Stimulated activated naive CD4-positive, alpha-beta T cell treated with Interleukin-2 at 50 U/mL for 16 hours (primary cell): Measurements from ENCODE around the gene DCC.

Experiments used
- DNase-seq: peaks from one replicate; lab custom pipeline; 2025; lab: John Stamatoyannopoulos, UW

DCC gene

DNA sequence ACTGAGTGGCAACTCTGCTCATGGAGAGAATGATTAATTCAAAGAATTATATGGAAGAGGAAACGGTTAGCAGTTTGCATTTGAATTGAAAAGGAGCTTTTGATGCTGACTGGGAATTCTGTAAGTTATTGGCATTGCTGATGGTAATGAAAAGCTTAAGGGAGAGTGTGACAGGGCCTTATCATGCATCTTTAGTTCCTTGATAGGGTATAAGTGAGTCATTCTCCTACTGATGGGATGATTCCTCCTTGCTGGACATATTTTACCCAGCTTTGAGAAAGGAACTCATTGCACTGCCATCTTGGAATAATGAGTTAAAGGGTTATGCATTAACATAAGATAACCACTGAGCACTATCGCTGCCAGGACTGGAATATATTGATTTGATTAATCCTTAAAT, 740.7 kb downstream of the DCC start:
- no peak for DNase-seq

DNA sequence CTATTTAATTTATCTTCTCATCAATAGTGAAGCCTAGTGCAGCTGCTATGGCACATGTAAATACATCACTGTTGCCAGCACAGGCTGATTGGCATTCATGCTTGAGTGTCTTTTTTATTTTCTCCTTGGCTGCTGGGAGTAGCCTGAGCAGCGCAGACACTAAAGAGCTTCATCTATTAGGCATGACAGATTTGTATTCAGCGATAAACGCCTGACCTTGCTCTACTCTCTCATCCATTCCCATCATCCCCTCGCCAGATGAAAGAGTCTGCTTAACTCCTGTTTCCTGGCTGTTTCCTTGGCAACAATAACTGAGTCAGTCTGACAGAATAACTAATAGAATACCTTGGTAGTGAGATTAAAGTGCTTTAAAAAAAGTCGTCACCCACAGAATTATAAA, 753.6 kb downstream of the DCC start:
- DNase-seq: no peak

DNA sequence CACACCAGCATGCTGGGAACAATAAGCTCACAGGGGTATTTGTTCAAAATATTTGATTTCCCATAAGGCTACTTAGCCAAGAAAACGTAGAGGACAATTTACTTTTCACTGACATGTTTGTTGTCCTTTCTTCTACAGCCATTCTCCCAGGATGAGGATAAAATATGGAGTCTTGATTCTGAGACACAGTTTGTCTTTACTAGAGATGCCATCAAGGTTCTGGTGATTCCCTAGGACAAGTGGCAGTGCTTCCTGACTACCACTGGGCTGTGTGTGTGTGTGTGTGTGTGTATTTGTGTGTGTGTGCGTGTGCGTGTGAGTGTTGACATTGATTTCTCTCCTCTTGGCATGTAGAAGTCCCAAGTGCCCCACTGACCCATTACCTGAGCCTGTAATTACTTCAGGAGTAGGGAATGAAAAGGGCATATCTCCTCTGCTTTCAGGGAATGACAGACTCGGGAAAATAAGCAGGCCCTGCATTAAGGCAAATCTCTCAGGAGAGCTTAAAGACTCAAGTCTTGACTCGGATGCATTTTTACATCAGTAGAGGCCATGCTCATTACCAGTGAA, 761.6 kb downstream of the DCC start:
- DNase-seq: no peak

DNA sequence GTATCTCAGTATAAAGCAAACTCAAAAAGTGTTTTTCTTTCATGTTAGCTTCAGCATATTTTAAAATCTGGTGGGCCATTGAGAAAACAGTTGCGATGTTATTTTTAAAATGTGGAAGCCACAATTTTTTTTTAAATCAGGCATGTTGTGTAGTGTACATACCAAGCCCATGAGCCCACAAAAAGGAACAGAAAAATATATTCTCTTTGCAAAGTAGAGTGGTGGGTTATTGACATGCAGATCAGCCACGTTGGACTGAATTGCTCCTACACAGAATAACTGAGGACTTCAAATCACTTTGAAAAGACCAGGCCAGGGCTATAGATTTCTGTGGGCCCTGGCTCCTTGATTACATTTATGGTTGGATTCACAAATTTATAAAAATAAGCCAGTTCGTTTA, 774.4 kb downstream of the DCC start:
- DNase-seq: no peak

- no peak for DNase-seq
Measured at GRCh38 chr18:53115876-53116585, 776.0 kb downstream of the DCC start.

- no peak for DNase-seq
Measured at GRCh38 chr18:53117851-53118250, 777.9 kb downstream of the DCC start.

DNA sequence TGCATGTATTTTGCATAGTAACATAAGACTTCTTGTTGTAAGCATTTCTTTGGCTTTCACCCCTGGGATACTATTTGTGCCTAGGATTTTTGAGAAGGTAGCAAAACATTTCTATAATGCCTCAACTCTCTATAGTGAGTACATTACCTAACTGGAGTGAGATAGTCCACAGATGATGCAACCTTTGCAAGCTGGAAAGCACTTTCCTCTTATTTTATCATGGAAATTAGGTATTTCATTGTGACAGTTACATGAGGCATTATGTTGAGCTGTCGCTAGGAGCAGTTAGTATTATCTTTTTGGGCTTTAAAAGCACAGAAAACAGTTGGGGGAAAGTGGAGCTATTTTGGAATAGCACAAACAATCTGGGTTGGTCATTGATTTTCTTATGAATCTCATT, 786.2 kb downstream of the DCC start:
- no peak for DNase-seq

DNA sequence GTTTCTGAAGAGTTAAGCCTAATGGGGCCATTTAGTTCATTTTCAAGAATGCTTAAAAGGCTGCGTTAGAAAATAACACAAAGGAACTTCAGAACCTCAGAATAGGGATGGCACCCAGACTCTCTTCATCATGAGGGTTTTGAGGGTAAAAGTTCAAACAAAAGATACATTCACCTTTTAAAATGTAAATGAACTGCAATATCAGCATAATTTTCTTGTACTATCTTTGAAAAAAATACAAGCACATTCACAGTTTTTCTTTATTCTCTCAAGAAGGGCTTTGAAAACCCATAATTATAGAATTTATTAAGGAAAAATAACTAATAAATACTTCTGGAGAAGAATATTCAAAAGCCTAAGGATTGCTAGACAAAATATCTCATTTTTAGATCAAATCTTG, 791.0 kb downstream of the DCC start:
- DNase-seq: no peak

DNA sequence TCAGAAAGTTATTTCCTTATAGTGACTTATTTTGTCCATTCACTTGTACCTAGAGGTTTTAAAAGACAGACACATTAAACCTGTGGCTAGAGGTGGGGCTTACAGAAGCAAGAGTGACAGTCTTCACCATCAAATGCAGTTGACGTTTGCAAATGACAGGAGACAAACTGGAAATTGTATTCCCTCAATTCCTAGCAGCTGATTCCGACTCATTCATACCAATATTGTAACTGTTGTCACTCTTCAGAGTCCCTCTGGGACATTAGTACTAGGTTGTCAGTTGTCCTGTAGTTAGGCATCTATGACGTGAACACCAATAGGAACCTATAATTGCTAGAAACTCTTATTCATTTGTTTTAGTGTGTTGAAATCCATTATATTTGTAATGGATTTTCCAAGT, 794.7 kb downstream of the DCC start:
- no peak for DNase-seq

- DNase-seq: no peak
Measured at GRCh38 chr18:53135654-53136053, 795.7 kb downstream of the DCC start.

- DNase-seq: no peak
Measured at GRCh38 chr18:53139746-53140500, 799.9 kb downstream of the DCC start.

DNA sequence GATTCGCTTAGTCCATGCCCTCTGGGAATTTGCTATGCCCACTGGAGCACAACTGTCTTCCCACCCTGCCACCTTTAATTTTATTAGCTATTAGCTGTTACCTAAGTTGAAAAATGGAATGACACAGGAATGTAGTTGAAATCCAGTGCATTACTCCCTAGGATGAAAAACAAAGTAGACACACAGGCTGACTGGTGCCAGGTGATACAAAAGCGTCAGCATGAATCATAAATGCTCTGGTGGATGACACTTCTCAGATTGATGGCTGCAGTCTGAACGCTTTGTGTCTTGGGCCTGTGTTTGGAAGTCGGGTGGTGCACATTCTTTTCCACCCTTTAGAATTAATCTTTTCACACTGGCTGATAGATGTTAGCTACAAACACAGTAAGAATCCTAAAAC, 802.0 kb downstream of the DCC start:
- no peak for DNase-seq

DNA sequence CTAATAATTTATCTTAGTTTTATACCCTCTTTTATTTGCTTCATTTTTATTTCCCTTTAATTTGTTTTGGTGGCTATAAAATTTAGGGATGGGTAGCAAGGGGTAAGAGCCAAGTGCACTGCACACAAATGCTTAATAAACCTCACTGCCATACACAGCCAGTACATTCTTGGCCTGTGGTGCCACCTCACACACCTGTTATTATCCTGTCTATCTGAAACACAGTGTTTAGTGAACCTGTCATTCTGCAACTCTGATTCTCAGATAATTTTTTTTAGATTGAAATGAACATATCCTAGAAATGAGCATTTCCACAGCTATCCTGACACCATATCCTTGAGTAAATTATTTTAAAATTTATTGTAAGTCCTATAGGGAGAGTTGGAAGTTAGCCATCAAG, 807.5 kb downstream of the DCC start:
- DNase-seq: no peak

- DNase-seq: no peak
Measured at GRCh38 chr18:53148123-53148522, 808.1 kb downstream of the DCC start.

GRCh38 chr18:53152476-53152875, 812.5 kb downstream of the DCC start:
- DNase-seq: no peak

GRCh38 chr18:53153281-53153680, 813.3 kb downstream of the DCC start:
- DNase-seq: no peak

- no peak for DNase-seq
Measured at GRCh38 chr18:53153800-53154199, 813.8 kb downstream of the DCC start.

DNA sequence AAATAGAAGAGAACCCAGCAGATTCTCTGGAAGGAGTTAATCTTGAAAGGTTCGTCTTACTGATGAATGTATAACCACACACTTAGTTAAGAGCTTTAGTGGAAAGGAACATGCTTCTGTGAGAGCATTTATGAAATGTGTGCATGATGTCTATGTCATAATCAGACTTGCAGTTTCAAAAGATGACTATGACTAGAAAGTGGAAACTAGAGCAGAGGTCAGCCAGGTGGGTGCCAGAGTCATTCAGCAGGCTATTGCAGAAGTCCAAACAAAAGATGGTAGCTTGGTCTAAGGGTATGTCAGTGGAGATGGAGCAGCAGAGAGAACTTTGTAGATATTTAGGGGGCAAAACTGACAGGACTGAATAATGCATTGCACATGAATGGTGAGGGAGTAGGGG, 825.8 kb downstream of the DCC start:
- DNase-seq: no peak

GRCh38 chr18:53169346-53169745, 829.3 kb downstream of the DCC start:
- DNase-seq: no peak

GRCh38 chr18:53191634-53192033, 851.6 kb downstream of the DCC start:
- no peak for DNase-seq

DNA sequence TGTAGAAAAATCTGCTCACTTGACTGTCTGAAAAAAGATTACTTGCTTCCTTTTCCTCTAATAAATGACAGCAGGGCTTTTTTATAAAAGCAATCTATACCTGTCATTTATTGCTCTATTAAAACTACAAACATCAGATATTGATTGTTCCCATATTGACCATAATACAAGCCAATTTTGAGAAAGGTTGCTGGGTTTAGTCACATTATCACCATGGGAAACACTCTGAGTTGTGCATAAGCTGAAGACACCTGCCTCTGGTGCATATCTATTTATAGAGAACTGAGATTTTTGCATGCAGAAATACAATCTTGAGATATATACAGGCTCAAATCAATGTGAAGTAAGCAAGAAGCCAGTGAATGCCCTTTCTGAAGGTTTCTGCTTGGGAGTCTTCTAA, 853.9 kb downstream of the DCC start:
- DNase-seq: no peak

DNA sequence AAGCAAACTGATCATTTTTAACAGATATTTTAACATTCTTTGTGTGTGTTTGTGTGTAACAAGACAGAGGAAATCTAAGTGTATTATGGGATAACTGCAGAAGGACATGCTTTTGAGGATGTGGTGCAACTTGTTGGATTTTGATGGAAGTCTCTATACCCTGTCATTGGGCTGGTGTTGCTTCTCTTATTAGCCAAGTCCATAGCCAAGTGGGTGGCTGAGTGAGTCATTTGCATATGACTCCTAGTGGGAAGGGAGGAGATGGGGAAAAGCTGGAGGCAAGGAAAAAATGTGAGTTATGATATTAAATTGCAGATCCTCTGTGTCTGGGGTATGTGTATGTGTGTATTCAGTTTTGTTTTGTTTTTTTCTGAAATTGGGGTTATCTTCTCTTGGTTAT, 879.9 kb downstream of the DCC start:
- no peak for DNase-seq

- DNase-seq: no peak
Measured at GRCh38 chr18:53224128-53224778, 884.3 kb downstream of the DCC start.
